ENCODE measurements around the gene LYRM7.
"Not testable (repeated sequence)": the region's sequence is repeated elsewhere in the genome, so short reads cannot be mapped to it uniquely, and the experiment has no call there.

LYRM7 gene

GRCh38 chr5:131170540-131171275 lies at the start of gene LYRM7:
LYRM7 (plus strand) TSS chr5:131170944; CDS start chr5:131171021, 77 bp downstream.
- peak; percentile 98 for DNase-seq (ENCODE audit: low read depth)

DNA sequence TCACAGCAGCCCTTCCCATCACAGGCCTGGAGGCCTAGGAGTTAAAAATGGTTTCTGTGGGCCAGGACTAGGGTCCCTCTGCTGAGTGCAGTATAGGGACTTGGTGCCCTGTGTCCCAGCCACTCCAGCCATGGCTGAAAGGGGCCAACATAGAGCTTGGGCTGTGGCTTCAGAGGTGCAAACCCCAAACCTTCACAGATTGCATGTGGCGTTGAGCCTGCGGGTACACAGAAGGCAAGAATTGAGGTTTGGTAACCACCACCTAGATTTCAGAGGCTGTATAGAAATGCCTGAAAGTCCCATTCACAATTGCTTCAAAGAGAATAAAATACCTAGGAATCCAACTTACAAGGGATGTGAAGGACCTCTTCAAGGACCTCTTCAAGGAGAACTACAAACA lies 43.5 kb upstream of the LYRM7 start:
- DNase-seq (ENCODE audit: low read depth), result not testable (repeated sequence)

- DNase-seq (ENCODE audit: low read depth), result no peak
Observed at GRCh38 chr5:131129306-131129705, 41.4 kb upstream of the LYRM7 start.

GRCh38 chr5:131133091-131133490 lies 37.7 kb upstream of the LYRM7 start:
- not testable (repeated sequence) for DNase-seq (ENCODE audit: low read depth)

DNA sequence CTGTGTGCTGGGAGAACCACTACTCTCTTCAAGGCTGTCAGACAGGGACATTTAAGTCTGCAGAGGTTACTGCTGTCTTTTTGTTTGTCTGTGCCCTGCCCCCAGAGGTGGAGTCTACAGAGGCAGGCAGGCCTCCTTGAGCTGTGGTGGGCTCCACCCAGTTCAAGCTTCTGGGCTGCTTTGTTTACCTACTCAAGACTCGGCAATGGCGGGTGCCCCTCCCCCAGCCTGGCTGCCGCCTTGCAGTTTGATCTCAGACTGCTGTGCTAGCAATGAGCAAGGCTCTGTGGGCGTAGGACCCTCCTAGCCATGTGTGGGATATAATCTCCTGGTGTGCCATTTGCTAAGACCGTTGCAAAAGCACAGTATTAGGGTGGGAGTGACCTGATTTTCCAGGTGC lies 32.3 kb upstream of the LYRM7 start:
- DNase-seq (ENCODE audit: low read depth), result not testable (repeated sequence)

DNA sequence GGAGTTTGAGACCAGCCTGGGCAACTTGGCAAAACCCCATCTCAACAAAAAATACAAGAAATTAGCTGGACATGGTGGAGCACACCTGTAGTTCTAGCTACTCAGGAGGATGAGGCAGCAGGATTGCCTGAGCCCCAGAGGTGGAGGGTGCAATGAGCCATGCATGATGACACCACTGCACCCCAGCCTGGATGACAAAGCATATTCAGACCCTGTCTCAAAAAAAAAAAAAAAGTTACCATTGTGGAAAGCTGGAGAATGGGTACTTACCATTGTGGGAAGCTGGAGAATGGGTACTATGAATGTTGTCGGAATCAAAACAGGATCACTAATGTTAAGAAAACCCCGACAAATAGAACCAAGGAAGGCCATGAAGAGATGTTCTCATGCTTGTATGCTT lies 31.4 kb upstream of the LYRM7 start:
- DNase-seq (ENCODE audit: low read depth), result no peak

GRCh38 chr5:131142970-131143617 lies 27.6 kb upstream of the LYRM7 start:
- no peak for DNase-seq (ENCODE audit: low read depth)

- DNase-seq (ENCODE audit: low read depth), result no peak
Observed at GRCh38 chr5:131147258-131147657, 23.5 kb upstream of the LYRM7 start.

DNA sequence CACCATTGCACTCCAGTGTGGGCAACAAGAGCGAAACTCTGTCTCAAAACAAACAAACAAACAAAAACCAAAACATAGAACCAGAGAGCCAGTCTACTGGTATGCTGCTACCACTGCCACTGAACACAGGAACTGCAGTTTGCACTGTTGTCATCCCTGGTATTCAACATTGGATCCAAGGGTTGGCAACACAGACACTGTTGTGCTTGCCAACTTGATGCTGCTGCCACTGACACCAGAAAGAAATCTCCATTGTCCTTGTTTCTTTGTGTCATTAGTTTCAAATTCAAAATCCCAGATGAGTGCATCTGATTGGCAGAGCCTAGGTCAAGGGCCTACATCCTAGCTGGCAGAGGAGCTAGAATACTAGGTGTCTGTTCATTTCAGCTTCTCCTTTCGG lies 21.9 kb upstream of the LYRM7 start:
- DNase-seq (ENCODE audit: low read depth), result no peak

GRCh38 chr5:131150408-131150807 lies 20.3 kb upstream of the LYRM7 start:
- DNase-seq (ENCODE audit: low read depth), result no peak

DNA sequence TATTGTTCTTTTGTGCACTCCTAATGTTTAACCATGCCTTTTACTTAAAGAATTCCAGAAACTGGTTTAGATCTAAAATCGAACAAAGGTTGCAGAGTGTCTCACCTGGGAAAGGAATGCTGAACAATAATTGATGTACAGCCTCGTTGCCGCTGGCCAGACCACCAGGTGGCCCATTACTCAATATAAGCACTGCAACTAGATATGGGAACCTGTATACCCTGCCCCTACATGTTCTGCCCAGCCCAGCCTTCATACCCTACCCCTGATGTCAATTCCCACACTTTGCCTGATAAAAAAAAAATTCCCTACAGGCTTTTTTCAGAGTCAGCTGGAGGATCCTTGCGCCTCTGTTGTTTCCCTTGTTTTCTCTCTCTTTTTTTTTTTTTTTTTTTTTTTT lies 19.5 kb upstream of the LYRM7 start:
- no peak for DNase-seq (ENCODE audit: low read depth)

- no peak for DNase-seq (ENCODE audit: low read depth)
Observed at GRCh38 chr5:131156385-131156784, 14.4 kb upstream of the LYRM7 start.

GRCh38 chr5:131156957-131157356 lies 13.8 kb upstream of the LYRM7 start:
- DNase-seq (ENCODE audit: low read depth), result no peak

- no peak for DNase-seq (ENCODE audit: low read depth)
Observed at GRCh38 chr5:131160134-131160533, 10.6 kb upstream of the LYRM7 start.

DNA sequence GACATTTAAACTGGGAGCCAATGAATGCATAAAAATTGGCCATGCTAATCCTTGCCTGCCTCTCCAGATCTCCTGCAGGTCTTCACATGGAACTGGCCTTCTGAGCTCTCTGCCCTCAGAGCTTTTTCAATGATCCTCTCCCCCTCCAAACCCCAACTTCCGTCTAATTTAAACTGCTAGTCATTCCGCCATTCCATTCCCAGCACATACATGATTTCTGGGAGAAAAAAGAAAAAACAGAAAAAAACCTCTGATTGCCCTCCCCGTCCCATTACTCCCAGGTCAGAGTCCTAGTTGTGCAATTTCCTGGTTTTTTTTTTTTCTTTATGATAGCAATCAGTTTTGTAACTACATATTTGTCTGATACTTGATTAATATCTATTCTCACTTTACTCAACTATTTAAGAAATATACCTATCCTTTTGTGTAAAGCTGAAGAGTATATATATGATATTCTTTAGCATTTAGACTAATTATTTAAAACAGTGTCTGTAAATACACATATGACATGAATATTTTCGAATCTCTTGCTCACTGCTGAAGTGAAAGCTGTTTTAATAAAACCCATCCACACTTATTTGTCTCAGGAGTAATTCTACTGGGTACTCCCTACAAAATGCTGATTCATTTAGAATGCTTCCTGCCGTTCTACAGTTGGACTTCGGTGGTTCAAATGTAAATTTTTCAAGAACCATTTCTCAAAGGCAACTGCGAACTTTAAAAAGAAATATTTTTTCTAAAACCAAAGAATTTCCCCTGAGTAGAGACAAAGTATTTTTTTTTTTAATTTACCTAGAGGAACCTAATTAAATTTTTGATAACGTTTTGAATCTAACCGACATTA lies 7.2 kb upstream of the LYRM7 start:
- no peak for DNase-seq (ENCODE audit: low read depth)

DNA sequence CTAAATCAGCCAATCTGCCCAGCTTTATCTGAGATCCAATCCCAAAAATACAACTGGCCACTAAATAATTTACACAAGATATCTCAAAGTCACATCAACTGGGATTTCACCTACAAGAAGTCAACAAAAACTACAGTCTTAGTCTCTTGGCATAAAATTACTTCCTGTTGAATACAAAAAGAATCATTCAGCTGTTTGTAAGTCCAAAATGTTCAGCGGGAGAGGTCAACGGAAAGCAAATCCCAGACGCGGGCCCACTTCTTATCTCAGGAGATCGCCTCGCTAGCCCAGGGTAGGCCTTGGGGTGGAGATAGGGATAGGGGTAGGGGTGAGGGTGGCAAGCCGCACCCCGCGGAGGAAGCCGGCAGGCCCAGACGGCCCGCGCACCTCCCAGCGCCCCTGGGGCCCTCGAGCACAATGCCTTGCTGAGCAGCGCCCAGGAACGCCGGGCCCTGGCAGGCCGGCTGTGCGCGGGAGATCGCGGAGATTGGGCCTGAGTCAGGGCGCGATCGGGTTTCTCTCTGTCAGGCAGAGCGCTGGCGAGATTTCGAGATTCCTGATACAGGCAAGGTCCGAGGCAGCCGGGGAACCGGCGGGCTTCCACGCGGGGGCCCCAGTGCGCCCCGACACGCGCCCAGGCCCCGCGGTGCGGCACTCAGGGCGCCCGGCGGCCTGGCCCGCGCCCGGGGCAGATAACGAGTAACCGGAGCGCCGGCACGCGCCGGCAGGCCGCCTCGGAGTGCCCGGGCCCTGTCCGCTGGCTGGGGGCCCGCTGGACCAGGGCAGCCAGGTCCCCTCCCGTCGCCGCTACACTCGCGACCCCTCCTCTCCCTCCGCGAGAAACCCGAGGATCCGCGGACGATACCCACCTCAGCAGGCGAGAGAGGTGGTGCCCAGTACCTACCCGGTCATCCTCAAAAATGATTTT lies 6.3 kb upstream of the LYRM7 start:
- peak; percentile 48 for DNase-seq (ENCODE audit: low read depth)

DNA sequence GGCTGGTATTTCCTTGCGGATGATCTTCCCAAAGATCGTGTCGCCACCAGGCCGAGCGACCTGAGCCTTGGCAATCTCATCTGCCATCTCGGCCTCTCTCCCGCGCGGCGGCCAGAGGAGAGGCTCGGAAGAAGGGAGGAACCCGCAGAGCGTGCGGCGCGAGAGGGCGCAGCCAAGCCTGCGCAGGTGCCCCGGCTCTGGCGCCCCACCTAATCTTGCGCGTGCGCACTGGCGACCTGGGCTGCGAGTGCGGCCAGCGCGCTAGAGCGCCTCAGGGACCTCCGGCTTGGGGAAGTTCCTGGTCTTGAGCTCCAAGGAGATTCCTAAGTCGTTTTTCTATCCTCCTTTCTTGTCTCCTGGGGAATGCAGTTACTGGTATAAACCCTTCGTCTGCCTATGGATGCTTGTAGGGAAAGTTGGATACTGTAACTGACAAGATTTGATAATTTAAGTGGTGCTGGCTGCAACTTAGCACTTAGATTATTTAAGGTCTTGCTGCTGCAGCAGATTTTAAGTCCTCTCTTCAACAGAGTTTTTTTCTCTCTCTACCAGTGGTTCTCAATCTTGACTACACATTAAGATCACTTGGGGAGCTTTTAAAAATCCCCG lies 5.5 kb upstream of the LYRM7 start, which contains the start of gene HINT1:
HINT1 (minus strand) TSS at position 138 of the 609 bp plus-strand sequence; CDS start at position 87, 51 bp downstream.
- peak; percentile 81 for DNase-seq (ENCODE audit: low read depth)

GRCh38 chr5:131167615-131168014 lies 3.1 kb upstream of the LYRM7 start:
- no peak for DNase-seq (ENCODE audit: low read depth)

GRCh38 chr5:131169810-131170539 lies 769 bp upstream of the LYRM7 start:
- DNase-seq (ENCODE audit: low read depth), result no peak

GRCh38 chr5:131171276-131171810 lies 599 bp downstream of the LYRM7 start:
- DNase-seq (ENCODE audit: low read depth), result no peak

Data from fibroblast of the conjunctiva (primary cell).